HepG2 (cell line): Measurements from ENCODE around the gene TNFAIP1. TPM values are rescaled to one million over a fixed set of nuclear protein-coding genes. Genes with fewer than 3 reads are reported as not detected.
A peak's percentile ranks its signal among the peaks of the same experiment; 100 is the strongest.

Experiments
- ATAC-seq: fragments of 200-7000 bp; cut with Tn5 transposase; 3 replicates; pipeline ENCODE4 v1.9.1; 2020; ENCODE audit warnings: mild to moderate bottlenecking, moderate library complexity
- BruUV-seq: library from RNA; stranded (reverse); fragments of 400-500 nt; replicated peaks from 2 replicates; lab custom pipeline; 2021; lab: Mats Ljungman, UMichigan
- CTCF ChIA-PET: fragments of 300-600 bp; formaldehyde crosslinking; extraction: SDS; loops from one replicate; lab custom pipeline; 2021; ENCODE audit warnings: low total read pairs, inconsistent platforms, low intra/inter-chr PET ratio; lab: Yijun Ruan, JAX
- POLR2A ChIA-PET: fragments of 350-600 bp; sonication (Branson Sonifier 250); formaldehyde crosslinking; loops from one replicate; lab custom pipeline; 2020; ENCODE audit warnings: antibody characterized with exemption, inconsistent platforms; lab: Yijun Ruan, JAX
- DNase-seq: peaks from one replicate; pipeline ENCODE4 v3.0.0-alpha.2; 2015; ENCODE audit warnings: low spot score
- FAIRE-seq: peaks from 3 replicates; lab custom pipeline; 2011; peaks lifted over from hg19 to GRCh38; lab: Jason Lieb, UNC
- H2AFZ ChIP-seq: one replicate; pipeline ENCODE4 v1.6.1; 2011; ENCODE audit warnings: low read length, inconsistent platforms
- H3K27ac ChIP-seq: fragments of 300-600 bp; 3 replicates; pipeline ENCODE4 v1.8.0; 2011; ENCODE audit warnings: mixed run types, mild to moderate bottlenecking, mixed read lengths, low read length, inconsistent platforms; ENCODE audit not compliant: insufficient read depth; ENCODE audit errors: extremely low read length
- H3K27me3 ChIP-seq, 2 experiments: fragments of 200-600 bp in 1 of 2; 2 replicates in 1 of 2; 3 replicates in 1 of 2; pipeline versions ENCODE4 v1.6.0 to v1.8.0; 2011; ENCODE audit warnings: low read length in 2 of 2, mild to moderate bottlenecking in 2 of 2, moderate library complexity in 2 of 2, inconsistent platforms in 1 of 2; ENCODE audit not compliant: insufficient read depth in 2 of 2, control insufficient read depth in 1 of 2
- H3K36me3 ChIP-seq, 2 experiments: fragments of 200-600 bp in 1 of 2; replicated peaks in 1 of 2; 2 replicates in 1 of 2; 3 replicates in 1 of 2; pipeline versions ENCODE4 v1.5.1 to v1.8.0; 2011; ENCODE audit warnings: low read length in 2 of 2, inconsistent platforms in 1 of 2; ENCODE audit not compliant: insufficient read depth in 2 of 2, control insufficient read depth in 1 of 2
- H3K4me1 ChIP-seq: 2 replicates; pipeline ENCODE4 v1.5.1; 2012; ENCODE audit warnings: low read length, inconsistent platforms; ENCODE audit not compliant: insufficient read depth
- H3K4me2 ChIP-seq: 2 replicates; pipeline ENCODE4 v1.6.0; 2011; ENCODE audit warnings: low read depth, low read length, inconsistent platforms
- H3K4me3 ChIP-seq, 3 experiments: fragments of 200-600 bp in 1 of 3; sonication (generic), shearing (Covaris generic) in 1 of 3; replicated peaks in 1 of 3; 2 replicates each; pipeline ENCODE4 v1.5.1; 2011 to 2016; ENCODE audit warnings: low read length in 3 of 3, inconsistent platforms in 2 of 3, low read depth in 2 of 3, mild to moderate bottlenecking in 2 of 3, control low read depth in 1 of 3, mixed read lengths in 1 of 3; ENCODE audit not compliant: insufficient read depth in 1 of 3
- H3K79me2 ChIP-seq: one replicate; pipeline ENCODE4 v1.6.1; 2011; ENCODE audit warnings: low read length, inconsistent platforms; ENCODE audit not compliant: insufficient read depth
- H3K9ac ChIP-seq: 2 replicates; pipeline ENCODE4 v1.6.0; 2011; ENCODE audit warnings: mild to moderate bottlenecking, low read depth, low read length, inconsistent platforms; ENCODE audit not compliant: insufficient read depth
- H3K9me3 ChIP-seq: 2 replicates; pipeline ENCODE4 v1.5.1; 2012; ENCODE audit warnings: mild to moderate bottlenecking, low read length
- H4K20me1 ChIP-seq: 2 replicates; pipeline ENCODE4 v1.6.0; 2011; ENCODE audit warnings: inconsistent platforms, mild to moderate bottlenecking, low read length, moderate library complexity; ENCODE audit not compliant: insufficient read depth
- ELF3 ChIP-seq: IDR thresholded peaks from 2 replicates; pipeline ENCODE4 v1.6.1; 2016; ENCODE audit warnings: missing genetic modification reagents, missing compliant biosample characterization
- FOXK1 ChIP-seq: sonication (generic); formaldehyde crosslinking; IDR thresholded peaks from 2 replicates; pipeline ENCODE4 v1.4.0; 2020; ENCODE audit warnings: low read depth, missing genetic modification reagents, borderline replicate concordance
- GLI4 ChIP-seq: sonication (generic); formaldehyde crosslinking; IDR thresholded peaks from 2 replicates; pipeline ENCODE4 v1.5.1; 2020; ENCODE audit warnings: missing genetic modification reagents, mild to moderate bottlenecking, moderate library complexity, borderline replicate concordance
- KDM1A ChIP-seq: IDR thresholded peaks from 2 replicates; pipeline ENCODE4 v1.6.1; 2016; ENCODE audit warnings: missing compliant biosample characterization
- KDM5A ChIP-seq: fragments of 200-600 bp; sonication (generic); IDR thresholded peaks from 2 replicates; pipeline ENCODE4 v1.7.0; 2018; ENCODE audit warnings: antibody characterized with exemption, mild to moderate bottlenecking, low read length, borderline replicate concordance
- PHF8 ChIP-seq: sonication (generic); formaldehyde crosslinking; IDR thresholded peaks from 2 replicates; pipeline ENCODE4 v1.5.0; 2020; ENCODE audit warnings: missing genetic modification reagents
- SRSF4 ChIP-seq: fragments of 200-400 bp; formaldehyde crosslinking; IDR thresholded peaks from one replicate; pipeline ENCODE4 v1.6.1; 2018; ENCODE audit warnings: mild to moderate bottlenecking, low read depth, low read length, moderate library complexity; ENCODE audit not compliant: poor library complexity, severe bottlenecking
- TBX2 ChIP-seq: sonication (generic); formaldehyde crosslinking; IDR thresholded peaks from 2 replicates; pipeline ENCODE4 v1.5.0; 2020; ENCODE audit warnings: missing genetic modification reagents, mild to moderate bottlenecking, borderline replicate concordance
- ZBTB21 ChIP-seq: sonication (generic); formaldehyde crosslinking; IDR thresholded peaks from 2 replicates; pipeline ENCODE4 v1.4.0; 2020; ENCODE audit warnings: missing genetic modification reagents
- ZBTB42 ChIP-seq: sonication (generic); formaldehyde crosslinking; IDR thresholded peaks from 2 replicates; pipeline ENCODE4 v1.5.0; 2020; ENCODE audit warnings: mild to moderate bottlenecking, missing genetic modification reagents
- ZFP36L2 ChIP-seq: sonication (generic); formaldehyde crosslinking; IDR thresholded peaks from 2 replicates; pipeline ENCODE4 v1.4.0; 2020; ENCODE audit warnings: missing genetic modification reagents
- ZKSCAN8 ChIP-seq: IDR thresholded peaks from 2 replicates; pipeline ENCODE4 v1.6.1; 2016; ENCODE audit warnings: borderline replicate concordance, missing genetic modification reagents, missing compliant biosample characterization
- ZNF232 ChIP-seq: sonication (generic); formaldehyde crosslinking; IDR thresholded peaks from 2 replicates; pipeline ENCODE4 v1.4.0; 2020; ENCODE audit warnings: missing genetic modification reagents, borderline replicate concordance
- ZNF577 ChIP-seq: sonication (generic); formaldehyde crosslinking; IDR thresholded peaks from 2 replicates; pipeline ENCODE4 v1.4.0; 2020; ENCODE audit warnings: mild to moderate bottlenecking, low read depth, missing genetic modification reagents, borderline replicate concordance
- ZNF670 ChIP-seq: sonication (generic); formaldehyde crosslinking; IDR thresholded peaks from 2 replicates; pipeline ENCODE4 v1.8.0; 2022; ENCODE audit warnings: mild to moderate bottlenecking, missing genetic modification reagents, borderline replicate concordance
- ZSCAN22 ChIP-seq: sonication (generic); formaldehyde crosslinking; IDR thresholded peaks from 2 replicates; pipeline ENCODE4 v1.4.0; 2020; ENCODE audit warnings: mild to moderate bottlenecking, missing genetic modification reagents
- WGBS: methylation state at CpG from one replicate; pipeline ENCODE4 v1.1.6; 2017; ENCODE audit warnings: low lambda C conversion rate; 5-methylcytosine and 5-hydroxymethylcytosine counted together
- in situ Hi-C: cut with HindIII; loops from 2 replicates; pipeline ENCODE4 v1.10.0; 2017; ENCODE audit warnings: low pct_unique_long_range_greater_than_20kb; ENCODE audit not compliant: extremely low pct_ligation_motif_present
- intact Hi-C: fragments of 100-400 bp; cut with micrococcal nuclease; formaldehyde crosslinking; loops from one replicate; pipeline ENCODE4 v1.10.0; 2022; ENCODE audit not compliant: unreplicated experiment
- polyA plus RNA-seq, 8 experiments: library from polyadenylated mRNA; depleted of rRNA in 3 of 8; stranded (reverse) in 7 of 8; unstranded in 1 of 8; fragments of >200 nt; fragmentation: Illumina TruSeq in 4 of 8; extraction: Trizol in 4 of 8; gene quantifications; 2 replicates each; pipeline versions ENCODE4 v1.2.1 to v1.2.3, GENCODE V29; 2011 to 2016; ENCODE audit warnings: low read depth in 4 of 8, missing spikeins in 1 of 8, mixed read lengths in 1 of 8; ENCODE audit not compliant: insufficient read depth in 1 of 8
- total RNA-seq, 5 experiments: library from RNA; depleted of rRNA; stranded (reverse); fragments of >200 nt; fragmentation: Illumina TruSeq; extraction: Trizol; gene quantifications; 2 replicates each; pipeline ENCODE4 v1.2.3, GENCODE V29; 2016; ENCODE audit warnings: low read depth in 1 of 5
- TF ChIP-seq, protein P1 (sequence below): sonication (generic); formaldehyde crosslinking; IDR thresholded peaks from 2 replicates; pipeline ENCODE4 v1.9.0; 2022; ENCODE audit warnings: missing genetic modification reagents, mild to moderate bottlenecking, borderline replicate concordance
- TF ChIP-seq, protein P2 (sequence below): sonication (generic); formaldehyde crosslinking; IDR thresholded peaks from 2 replicates; pipeline ENCODE4 v1.8.0; 2022; ENCODE audit warnings: mild to moderate bottlenecking, missing genetic modification reagents; ENCODE audit not compliant: insufficient replicate concordance
- TF ChIP-seq, protein P3 (sequence below): sonication (generic); formaldehyde crosslinking; IDR thresholded peaks from 2 replicates; pipeline ENCODE4 v1.5.0; 2020; ENCODE audit warnings: missing genetic modification reagents

TNFAIP1 gene
- total and polyA plus RNA-seq, 2 of the 13 experiments (the other 11 are each of a cell fraction or from before 2014, with no cell fraction given) = 17.5 to 40.6 TPM

GRCh38 chr17:28318759-28319597 is 16.6 kb upstream of the TNFAIP1 start, which contains the start of gene TMEM97 (continued):
- TF ChIP-seq, protein P1, sequence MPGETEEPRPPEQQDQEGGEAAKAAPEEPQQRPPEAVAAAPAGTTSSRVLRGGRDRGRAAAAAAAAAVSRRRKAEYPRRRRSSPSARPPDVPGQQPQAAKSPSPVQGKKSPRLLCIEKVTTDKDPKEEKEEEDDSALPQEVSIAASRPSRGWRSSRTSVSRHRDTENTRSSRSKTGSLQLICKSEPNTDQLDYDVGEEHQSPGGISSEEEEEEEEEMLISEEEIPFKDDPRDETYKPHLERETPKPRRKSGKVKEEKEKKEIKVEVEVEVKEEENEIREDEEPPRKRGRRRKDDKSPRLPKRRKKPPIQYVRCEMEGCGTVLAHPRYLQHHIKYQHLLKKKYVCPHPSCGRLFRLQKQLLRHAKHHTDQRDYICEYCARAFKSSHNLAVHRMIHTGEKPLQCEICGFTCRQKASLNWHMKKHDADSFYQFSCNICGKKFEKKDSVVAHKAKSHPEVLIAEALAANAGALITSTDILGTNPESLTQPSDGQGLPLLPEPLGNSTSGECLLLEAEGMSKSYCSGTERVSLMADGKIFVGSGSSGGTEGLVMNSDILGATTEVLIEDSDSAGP (CRISPR knock-in tag) = peak; percentile 70; the same call in 1 of the 2 replicates
- no peak for TF ChIP-seq FOXK1 (CRISPR knock-in tag)
- TF ChIP-seq ZBTB21 (CRISPR knock-in tag) = no peak
- TF ChIP-seq ZNF577 = no peak; the same call in 1 of the 2 replicates
- no peak for TF ChIP-seq SRSF4
- TF ChIP-seq GLI4 (CRISPR knock-in tag) = no peak

- FAIRE-seq (no peak), ATAC-seq (no peak), DNase-seq (no peak)
- H3K9me3 ChIP-seq = no peaks in the 10 kb centered on the region
- in situ Hi-C loops (loop anchor here (25.0 kb wide), 1 partner anchor 282 kb away; the partner anchor contains the start of gene NLK), intact Hi-C loops (no loop called here)
- H3K79me2 ChIP-seq = peaks cover 62% of the 10 kb centered on the region
- ChIA-PET POLR2A (interaction anchor here (0.8 to 5.8 kb wide), 6 partner anchors 12 to 97 kb away, joined by 3 to 41 read pairs (median 3); partner anchors contain the start of genes IFT20 and TNFAIP1), CTCF (interaction anchor here (1.6 kb wide), 1 partner anchor 98 kb away, joined by 3 read pairs; no protein-coding TSS in a partner anchor)
- WGBS = 0% methylated on average over 7 of the region's 7 CpGs
- no peak for TF ChIP-seq TBX2 (CRISPR knock-in tag)
- peak; percentile 19; the same call in 1 of the 2 replicates for TF ChIP-seq KDM5A
- no peak for TF ChIP-seq KDM1A (CRISPR knock-in tag)
- TF ChIP-seq ZSCAN22 = 0 out of 2 replicates have a peak, but pooled peaks have one; percentile 3
- no peak for TF ChIP-seq PHF8 (CRISPR knock-in tag)
- no peak for TF ChIP-seq ELF3 (CRISPR knock-in tag)
- peak; percentile 6; the same call in 1 of the 2 replicates for TF ChIP-seq ZBTB42 (CRISPR knock-in tag)
- TF ChIP-seq ZKSCAN8 = no peak
- TF ChIP-seq, protein P2, sequence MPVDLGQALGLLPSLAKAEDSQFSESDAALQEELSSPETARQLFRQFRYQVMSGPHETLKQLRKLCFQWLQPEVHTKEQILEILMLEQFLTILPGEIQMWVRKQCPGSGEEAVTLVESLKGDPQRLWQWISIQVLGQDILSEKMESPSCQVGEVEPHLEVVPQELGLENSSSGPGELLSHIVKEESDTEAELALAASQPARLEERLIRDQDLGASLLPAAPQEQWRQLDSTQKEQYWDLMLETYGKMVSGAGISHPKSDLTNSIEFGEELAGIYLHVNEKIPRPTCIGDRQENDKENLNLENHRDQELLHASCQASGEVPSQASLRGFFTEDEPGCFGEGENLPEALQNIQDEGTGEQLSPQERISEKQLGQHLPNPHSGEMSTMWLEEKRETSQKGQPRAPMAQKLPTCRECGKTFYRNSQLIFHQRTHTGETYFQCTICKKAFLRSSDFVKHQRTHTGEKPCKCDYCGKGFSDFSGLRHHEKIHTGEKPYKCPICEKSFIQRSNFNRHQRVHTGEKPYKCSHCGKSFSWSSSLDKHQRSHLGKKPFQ (CRISPR knock-in tag) = peak; percentile 29
- TF ChIP-seq, protein P3, sequence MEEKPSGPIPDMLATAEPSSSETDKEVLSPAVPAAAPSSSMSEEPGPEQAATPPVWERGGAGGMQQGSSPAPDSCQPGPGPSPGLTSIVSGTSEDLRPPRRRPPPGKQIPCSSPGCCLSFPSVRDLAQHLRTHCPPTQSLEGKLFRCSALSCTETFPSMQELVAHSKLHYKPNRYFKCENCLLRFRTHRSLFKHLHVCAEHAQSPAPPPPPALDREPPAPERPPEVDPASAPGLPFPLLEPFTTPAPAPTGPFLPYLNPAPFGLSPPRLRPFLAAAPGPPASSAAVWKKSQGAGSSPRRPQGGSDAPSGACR (CRISPR knock-in tag) = no peak
- no peak for TF ChIP-seq ZNF232 (CRISPR knock-in tag)
- TF ChIP-seq ZFP36L2 (CRISPR knock-in tag) = no peak
- peak; percentile 49; the same call in 1 of the 2 replicates for TF ChIP-seq ZNF670 (CRISPR knock-in tag)
- peak overlapping the region; percentile 91 for H3K4me2 ChIP-seq
- peak overlapping the region; percentile 65 to 80 (median 76) for H3K4me3 ChIP-seq
- H4K20me1 ChIP-seq = peaks cover 5% of the 10 kb centered on the region; the same call in 1 of the 2 replicates
- H3K9ac ChIP-seq = peak overlapping the region; percentile 77
- H3K27ac ChIP-seq = peak overlapping the region; percentile 69
- H3K27me3 ChIP-seq = no peaks in the 10 kb centered on the region
- peaks cover 68% of the 10 kb centered on the region for H3K4me1 ChIP-seq
- H2AFZ ChIP-seq = no peak overlapping the region
- BruUV-seq = no TSS peak
- H3K36me3 ChIP-seq = no peaks in the 10 kb centered on the region; a peak in 1 of 5 replicates
Observed at GRCh38 chr17:28319598-28319935, 16.0 kb upstream of the TNFAIP1 start.
